OCI-LY1 (cell line): ENCODE measurements around the gene GAK.

Source experiments
- CTCF ChIP-seq: fragments of 200-600 bp; sonication (generic), shearing (Covaris generic); IDR thresholded peaks from 2 replicates; pipeline ENCODE4 v1.5.1; 2017; ENCODE audit warnings: mild to moderate bottlenecking, antibody characterized with exemption, low read length, moderate library complexity, mixed read lengths
- EZH2 ChIP-seq: fragments of 200-600 bp; sonication (generic), shearing (Covaris generic); IDR thresholded peaks from 2 replicates; pipeline ENCODE4 v1.8.0; 2017; ENCODE audit warnings: borderline replicate concordance, mixed run types, mild to moderate bottlenecking, antibody characterized with exemption, low read length, moderate library complexity, mixed read lengths

GRCh38 chr4:832536-832935 lies 99.6 kb downstream of the GAK start:
- TF ChIP-seq EZH2 (no peak), CTCF (no peak)
